GM21367 (cell line): ENCODE data around the gene OR1Q1.
"Not testable (repeated sequence)": the region's sequence is repeated elsewhere in the genome, so short reads cannot be mapped to it uniquely, and the experiment has no call there.

Experiments used
- ATAC-seq: cut with Tn5 transposase; IDR thresholded peaks from one replicate; pipeline ENCODE4 v1.9.1; 2021; ENCODE audit not compliant: unreplicated experiment

OR1Q1 gene

GRCh38 chr9:122614362-122614761 lies at the start of gene OR1Q1:
OR1Q1 (plus strand) TSS chr9:122614738; CDS start chr9:122614738, 0 bp downstream.
- no peak for ATAC-seq

- ATAC-seq, result no peak
These were observed 46.6 kb upstream of the OR1Q1 start for GRCh38 chr9:122567901-122568300.

- ATAC-seq, result no peak
These were observed 42.1 kb upstream of the OR1Q1 start for GRCh38 chr9:122572456-122572855.

- no peak for ATAC-seq
These were observed 34.7 kb upstream of the OR1Q1 start for GRCh38 chr9:122579874-122580273.

- no peak for ATAC-seq
These were observed 34.2 kb upstream of the OR1Q1 start for GRCh38 chr9:122580360-122580759.

- ATAC-seq, result not testable (repeated sequence)
These were observed 31.3 kb upstream of the OR1Q1 start, which contains the start of gene OR1L8 for GRCh38 chr9:122583284-122583683. OR1L8 (minus strand) TSS chr9:122583384; CDS start chr9:122568477, 14,907 bp downstream.

- ATAC-seq, result no peak
These were observed 8.8 kb upstream of the OR1Q1 start for GRCh38 chr9:122605691-122606090.

- ATAC-seq, result no peak
These were observed 8.0 kb upstream of the OR1Q1 start for GRCh38 chr9:122606587-122606986.

GRCh38 chr9:122609804-122610203 lies 4.7 kb upstream of the OR1Q1 start:
- no peak for ATAC-seq

GRCh38 chr9:122619996-122620395 lies 5.5 kb downstream of the OR1Q1 start:
- ATAC-seq, result no peak

- no peak for ATAC-seq
These were observed 27.7 kb downstream of the OR1Q1 start for GRCh38 chr9:122642226-122642625.

GRCh38 chr9:122656378-122656777 lies 41.8 kb downstream of the OR1Q1 start:
- no peak for ATAC-seq

GRCh38 chr9:122657527-122657926 lies 43.0 kb downstream of the OR1Q1 start, which contains the start of gene OR1B1:
OR1B1 (minus strand) TSS chr9:122657627.
- no peak for ATAC-seq

GRCh38 chr9:122661416-122661815 lies 46.9 kb downstream of the OR1Q1 start, which contains the start of gene OR1L1:
OR1L1 (plus strand) TSS chr9:122661716; CDS start chr9:122661716, 0 bp downstream.
- no peak for ATAC-seq
